HG02642 (cell line): ENCODE results near the gene NPPB.

Source experiments
- ATAC-seq: cut with Tn5 transposase; IDR thresholded peaks from one replicate; pipeline ENCODE4 v1.9.1; 2021; ENCODE audit warnings: mild to moderate bottlenecking; ENCODE audit not compliant: unreplicated experiment, poor library complexity

The NPPB gene

DNA sequence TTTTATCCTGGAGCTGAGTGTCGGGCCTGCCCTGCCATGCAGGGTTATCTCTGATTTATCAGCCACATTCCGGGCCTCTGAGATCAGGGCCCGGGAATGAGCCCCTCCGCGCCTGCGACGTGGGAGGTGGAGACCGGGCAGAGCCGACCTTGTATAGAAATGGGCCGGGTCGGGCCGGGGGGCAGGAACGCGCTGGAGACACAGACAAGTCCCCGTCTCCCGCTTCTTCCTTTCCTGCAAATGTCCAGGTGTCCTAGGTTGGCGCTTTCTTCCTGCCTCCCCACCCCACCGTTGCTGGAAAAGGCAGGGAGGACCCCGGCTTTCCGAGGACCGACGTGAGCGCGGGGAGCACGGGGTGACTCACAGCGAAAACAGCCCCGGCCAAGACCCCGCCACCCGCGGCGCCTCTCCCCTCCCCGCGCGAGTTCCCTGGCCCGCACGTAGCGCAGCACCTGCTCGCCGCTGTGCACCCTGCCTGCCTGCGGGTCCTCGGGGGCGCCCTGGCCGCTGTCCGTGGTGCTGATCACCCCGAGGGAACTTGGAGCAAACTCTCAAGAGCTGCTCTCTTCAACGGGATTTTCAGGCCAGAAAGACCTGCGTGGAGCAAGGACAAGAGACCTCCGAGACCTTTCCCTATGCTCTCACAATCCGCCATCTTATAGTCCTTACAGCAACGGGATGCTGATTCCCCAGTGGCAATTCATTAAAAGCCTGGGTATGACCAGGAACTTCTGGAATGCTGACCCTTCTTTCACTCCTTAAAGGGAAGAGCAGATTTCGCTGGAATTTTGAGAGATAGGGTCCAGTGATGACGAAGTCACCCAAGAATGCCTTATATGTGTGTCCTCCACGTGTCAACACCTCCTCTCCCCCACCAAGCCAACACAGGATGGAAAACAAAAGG lies 475 bp upstream of the NPPB start:
- no peak for ATAC-seq

DNA sequence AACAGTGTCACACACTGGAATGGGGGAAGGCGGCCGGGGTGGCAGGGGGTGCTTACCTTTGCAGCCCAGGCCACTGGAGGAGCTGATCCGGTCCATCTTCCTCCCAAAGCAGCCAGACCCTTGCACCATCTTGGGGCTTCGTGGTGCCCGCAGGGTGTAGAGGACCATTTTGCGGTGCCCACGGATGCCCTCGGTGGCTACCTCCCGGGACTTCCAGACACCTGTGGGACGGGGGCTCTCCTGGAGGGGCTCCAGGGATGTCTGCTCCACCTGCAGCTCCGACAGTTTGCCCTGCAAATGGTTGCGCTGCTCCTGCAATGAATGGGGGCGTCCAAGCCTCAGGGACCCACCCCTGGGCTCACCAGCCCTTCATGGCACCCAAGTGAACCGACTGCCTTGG lies 587 bp downstream of the NPPB start:
- no peak for ATAC-seq

DNA sequence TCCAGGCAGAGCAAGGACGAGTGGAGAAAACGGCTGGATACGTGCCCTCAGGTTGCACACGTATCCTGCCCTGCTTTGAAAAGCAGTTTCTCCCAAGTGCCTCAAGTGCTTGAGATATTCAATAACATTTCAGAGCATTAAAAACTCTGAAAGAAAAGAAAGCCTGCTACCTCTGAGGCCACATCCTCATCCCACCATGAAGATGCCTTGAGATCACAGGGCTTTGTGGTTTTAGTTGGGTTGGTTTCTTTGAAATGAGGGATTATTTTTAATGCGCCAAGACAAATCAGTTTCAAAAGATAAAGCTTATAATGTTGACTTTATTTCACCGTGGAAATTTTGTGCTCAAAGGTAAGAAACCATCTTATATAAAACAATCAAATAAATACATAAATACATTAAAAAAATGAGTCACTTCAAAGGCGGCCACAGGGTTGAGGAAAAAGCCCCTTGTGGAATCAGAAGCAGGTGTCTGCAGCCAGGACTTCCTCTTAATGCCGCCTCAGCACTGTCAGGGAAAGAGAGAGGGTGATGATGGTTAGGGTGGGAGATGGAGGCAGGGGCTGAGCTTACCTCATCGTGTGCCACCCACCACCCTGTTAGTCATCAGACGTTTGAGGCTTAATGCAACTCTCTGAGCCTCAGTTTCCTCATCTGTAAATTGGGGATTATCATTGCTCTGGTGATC lies 1.4 kb downstream of the NPPB start:
- no peak for ATAC-seq

DNA sequence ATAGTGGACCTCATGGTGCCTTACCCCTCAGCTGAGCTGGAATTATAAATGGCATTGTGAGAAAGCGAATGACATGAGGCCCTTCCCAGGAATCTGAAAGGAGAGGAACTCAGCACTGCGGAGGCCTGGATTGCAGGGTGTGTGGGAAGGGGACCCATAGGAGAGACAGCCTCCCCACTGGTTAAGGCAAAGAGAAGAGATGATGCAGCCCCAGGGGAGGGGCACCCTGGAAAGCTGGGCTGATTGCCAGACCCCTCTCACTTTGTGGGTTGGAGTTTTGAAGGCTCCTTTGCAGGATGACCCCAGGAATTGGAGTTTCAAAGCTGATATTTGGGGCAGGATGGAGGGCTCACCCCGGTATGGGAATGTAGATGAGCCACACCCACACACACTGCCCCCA lies 2.0 kb downstream of the NPPB start:
- no peak for ATAC-seq

DNA sequence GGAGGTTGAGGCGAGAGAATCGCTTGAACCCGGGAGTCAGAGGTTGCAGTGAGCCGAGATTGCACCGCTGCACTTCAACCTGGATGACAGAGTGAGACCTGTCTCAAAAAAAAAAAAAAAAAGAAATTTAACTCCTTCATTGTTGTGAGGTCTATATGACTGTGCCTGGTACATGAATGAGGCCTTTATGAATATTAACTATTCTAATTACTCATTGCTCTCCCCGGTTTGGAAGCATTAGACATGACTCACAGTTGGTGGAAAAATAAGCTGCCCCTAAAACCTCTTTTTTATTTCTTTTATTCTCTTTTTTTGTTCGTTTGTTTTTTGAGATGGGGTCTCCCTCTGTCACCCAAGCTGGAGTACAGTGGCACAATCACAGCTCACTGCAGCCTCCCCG lies 3.3 kb downstream of the NPPB start:
- ATAC-seq: no peak

DNA sequence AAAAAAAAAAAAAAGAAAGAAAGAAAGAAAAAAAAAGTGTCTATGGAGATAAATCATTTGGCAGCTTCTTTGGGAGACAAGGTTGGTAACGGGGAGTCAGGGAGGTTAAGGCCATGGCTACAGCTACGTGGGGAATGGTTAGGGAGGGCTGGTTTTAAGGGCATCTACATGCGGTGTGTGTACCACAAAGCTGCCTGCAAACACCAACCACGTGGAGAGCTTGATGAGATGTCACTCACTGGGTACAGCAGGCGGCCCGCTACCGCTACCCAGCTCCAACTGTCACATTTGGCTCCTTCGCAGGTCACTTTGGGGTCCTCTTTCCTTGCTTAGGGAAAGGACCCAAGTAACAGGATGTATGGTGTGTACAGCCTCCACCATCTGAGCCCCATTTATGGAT lies 4.2 kb downstream of the NPPB start:
- no peak for ATAC-seq

DNA sequence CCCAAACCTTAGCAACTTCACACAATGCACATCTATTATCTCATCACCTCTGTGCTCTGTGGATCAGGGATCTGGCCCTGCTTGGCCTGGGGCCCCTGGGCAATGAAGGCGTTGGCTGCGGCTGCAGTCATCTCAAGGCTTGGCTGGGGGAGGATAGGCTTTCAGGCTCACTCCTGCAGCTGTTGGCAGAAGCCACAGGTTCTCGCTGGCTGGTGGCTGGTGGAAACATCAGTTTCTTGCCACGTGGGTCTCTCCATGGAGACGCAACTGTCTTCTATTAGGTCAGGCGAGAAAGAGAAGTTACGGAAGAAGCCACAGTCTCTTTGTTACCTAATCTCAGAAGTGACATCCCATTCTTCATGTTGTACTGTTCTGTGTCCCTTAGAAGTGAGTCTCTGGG lies 7.6 kb downstream of the NPPB start:
- no peak for ATAC-seq

DNA sequence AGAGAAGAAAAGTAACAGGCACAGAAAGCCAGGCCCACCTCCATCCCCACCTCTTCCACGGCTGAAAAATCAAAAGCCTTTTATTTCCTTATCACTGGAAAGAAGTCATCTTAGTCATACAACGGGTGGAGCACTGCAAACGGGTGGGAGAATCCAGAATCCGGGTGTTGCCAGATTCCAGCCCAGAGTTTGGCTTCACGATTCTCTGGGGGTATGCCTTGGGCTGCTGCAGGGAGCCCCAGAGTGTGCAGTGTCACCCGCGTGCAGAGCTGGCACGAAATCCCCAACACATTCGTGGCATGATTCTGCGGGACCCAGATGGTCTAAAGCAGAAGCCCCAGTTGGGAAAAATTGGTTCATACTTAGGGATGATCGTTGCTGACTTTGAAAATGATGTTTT lies 8.6 kb downstream of the NPPB start:
- no peak for ATAC-seq

DNA sequence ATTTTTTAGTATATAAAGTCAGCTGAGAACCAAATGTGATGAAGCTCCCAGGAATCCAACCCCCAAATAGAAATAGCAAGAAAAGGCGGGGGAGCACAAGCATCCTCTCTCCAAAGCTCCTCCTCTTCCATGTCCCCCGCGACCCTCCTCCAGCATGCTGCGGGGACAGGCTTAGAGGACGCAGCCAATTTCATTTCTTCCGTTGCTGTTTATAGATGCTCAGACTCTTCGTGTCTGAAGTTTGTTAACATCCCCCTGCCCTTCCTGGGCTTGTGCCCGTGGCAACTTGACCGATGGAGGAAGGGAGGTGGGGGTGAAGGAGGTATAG lies 10.4 kb downstream of the NPPB start:
- no peak for ATAC-seq

DNA sequence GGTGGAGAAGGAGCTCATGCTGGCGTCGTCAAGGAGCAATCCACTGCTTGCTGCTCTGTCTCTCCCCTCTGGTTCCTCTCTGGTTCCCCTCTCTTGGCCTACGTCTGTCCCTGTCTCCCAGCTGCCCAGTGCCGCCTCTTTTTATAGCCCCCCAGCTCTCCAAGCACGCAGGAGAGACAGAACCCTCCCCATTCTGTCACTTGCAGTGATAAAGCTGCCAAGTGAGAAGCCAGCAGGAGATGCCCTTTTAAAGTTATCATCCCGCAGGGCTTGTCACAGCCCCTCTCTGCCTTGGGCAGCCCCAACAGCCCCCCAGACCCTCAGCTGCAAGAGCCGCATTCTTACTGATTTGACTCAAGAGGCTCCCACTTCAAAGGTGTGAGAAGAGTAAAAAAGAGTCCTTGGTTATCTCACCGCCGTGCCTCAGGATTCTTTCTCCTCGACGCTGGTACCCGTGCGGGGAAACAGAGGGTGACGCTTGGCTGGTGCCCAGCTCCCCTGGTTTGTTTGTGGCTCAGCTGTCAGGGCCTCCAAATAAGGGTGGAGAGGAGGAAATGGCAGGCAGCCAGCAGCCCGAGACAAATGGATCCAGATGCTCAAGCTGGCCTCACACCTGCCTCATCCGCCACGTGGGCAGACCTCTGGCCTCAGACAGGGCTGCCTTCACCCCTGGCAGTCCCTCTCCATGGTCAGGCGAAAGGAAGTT lies 10.9 kb downstream of the NPPB start, which contains the start of gene NPPA:
Gene NPPA, minus strand, starts transcription at position 117 of the 706 bp plus-strand sequence. Its CDS starts 99 bp downstream, at position 18.
- no peak for ATAC-seq

DNA sequence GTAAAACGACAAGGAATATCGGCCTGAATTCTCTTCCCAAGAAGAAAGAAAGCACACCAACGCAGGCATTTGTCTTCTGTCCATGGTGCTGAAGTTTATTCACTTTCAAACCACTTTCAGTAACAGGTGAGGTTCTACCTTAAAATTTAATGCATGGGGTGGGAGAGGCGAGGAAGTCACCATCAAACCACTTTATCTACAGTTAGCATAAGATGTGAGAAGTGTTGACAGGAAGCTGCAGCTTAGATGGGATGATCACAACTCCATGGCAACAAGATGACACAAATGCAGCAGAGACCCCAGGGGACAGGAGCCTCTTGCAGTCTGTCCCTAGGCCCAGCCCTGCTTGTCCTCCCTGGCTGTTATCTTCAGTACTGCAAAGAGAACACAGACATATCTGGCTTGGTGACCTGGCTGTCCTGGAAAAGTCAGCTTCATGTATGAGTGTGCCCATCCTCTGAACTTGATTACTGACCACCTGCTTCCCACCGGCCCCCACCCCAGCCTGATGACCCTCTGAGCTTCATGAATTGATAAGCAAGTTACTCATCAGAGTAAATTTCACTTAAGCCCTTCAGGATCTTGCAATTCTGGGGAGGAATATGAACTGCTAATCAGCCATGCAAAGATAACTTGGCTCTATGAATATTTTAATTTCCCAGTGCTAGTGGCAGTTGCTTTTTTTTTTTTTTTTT lies 13.0 kb downstream of the NPPB start:
- ATAC-seq: no peak

DNA sequence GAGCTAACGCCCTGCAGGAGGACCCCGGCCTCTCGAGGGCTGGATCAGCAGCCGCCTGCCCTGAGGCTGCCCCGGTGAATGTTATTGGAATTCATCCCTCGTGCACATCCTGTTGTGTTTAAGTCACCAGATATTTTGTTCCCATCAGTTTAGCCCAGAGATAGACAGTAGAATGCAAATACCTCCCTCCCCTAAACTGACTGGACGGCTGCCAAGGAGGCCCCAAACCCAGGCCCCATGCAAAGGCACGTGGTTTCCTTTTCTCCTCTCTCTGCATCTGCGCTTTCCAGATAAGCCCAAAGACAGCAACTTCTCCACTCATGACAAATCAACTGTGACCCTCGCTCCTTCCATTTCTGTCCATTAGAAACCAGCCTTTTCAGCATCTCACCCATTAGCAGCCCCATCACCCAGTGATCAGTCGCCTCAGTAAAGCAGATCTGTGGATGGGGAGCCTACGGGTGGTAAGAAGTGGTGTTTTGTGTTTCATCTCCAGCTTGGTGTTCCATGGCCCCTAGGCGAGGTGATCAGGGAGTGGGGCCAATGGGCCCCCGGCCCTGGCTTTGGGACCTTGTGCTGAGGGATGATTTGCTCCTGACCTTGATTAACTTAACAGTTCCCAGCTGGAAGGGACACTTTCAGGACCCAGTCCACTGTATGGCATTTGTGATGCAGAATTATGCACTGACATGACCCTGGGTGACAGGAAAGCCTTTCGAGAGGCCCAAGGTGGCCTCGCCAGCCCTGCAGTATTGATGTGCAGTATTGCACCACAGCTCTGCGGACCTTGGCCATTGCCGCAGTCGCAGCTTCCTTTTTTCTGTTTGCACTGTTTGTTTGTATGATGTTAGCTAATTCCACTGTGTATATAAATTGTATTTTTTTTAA lies 16.3 kb downstream of the NPPB start:
- ATAC-seq: no peak

DNA sequence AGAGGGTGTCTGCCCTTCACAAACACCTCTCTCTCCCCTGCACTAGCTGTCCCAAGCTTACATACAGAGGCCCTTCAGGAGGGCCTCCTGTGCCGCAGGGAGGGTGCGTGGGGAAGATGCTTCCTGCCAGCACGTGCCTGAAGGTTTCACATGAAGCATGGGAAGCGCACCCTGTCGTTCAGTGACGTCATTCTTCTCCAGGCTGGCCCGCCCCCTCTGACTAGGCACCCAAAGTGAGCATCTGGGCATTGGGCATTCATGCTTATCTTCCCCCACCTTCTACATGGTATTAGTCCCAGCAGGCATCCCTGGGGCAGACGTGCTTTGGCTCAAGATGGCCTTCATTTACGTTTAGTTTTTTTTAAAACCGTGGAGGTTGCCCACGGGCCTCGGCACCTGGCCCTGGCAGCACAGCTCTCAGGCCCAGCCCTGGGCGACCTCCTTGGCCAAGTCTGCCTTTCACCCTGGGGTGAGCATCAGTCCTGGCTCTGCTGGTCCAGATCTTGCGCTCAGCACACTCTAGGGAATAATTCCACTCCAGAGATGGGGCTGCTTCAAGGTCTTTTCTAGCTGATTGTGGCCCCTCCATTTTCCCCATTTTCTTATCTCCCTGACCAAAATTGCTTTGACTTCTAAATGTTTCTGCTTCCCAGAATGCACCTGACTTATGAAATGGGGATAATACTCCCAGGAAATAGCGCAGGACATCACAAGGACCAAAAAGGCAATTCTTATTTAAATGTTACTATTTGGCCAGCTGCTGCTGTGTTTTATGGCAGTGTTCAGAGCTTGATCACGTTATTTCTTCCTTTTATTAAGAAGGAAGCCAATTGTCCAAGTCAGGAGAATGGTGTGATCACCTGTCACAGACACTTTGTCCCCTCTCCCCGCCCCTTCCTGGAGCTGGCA lies 17.2 kb downstream of the NPPB start:
- no peak for ATAC-seq

DNA sequence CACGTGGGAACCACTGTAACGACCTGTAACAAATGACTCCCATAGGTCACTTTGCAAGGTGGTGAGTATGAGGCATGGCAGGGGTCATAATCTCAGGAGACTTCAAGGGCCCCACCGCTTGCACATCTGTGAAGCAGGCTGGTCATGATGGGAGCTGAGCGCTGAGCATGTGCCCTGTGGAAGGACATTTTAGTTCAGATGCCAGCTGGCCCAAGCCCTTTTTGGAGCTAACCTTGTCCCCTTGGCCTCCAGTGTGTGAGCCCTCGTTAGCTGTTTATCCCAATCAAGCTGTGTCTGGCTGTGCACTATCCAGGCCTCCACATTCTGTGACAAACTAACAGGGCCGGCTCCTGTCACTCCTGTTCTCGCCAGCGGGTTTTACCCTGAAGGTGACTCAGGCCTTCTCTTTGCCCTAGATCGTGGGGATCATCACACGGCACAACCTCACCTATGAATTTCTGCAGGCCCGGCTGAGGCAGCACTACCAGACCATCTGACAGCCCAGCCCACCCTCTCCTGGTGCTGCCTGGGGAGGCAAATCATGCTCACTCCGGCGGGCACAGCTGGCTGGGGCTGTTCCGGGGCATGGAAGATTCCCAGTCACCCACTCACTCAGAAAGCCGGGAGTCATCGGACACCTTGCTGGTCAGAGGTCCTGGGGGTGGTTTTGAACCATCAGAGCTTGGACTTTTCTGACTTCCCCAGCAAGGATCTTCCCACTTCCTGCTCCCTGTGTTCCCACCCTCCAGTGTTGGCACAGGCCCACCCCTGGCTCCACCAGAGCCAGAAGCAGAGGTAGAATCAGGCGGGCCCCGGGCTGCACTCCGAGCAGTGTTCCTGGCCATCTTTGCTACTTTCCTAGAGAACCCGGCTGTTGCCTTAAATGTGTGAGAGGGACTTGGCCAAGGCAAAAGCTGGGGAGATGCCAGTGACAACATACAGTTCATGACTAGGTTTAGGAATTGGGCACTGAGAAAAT lies 18.7 kb downstream of the NPPB start:
- no peak for ATAC-seq

DNA sequence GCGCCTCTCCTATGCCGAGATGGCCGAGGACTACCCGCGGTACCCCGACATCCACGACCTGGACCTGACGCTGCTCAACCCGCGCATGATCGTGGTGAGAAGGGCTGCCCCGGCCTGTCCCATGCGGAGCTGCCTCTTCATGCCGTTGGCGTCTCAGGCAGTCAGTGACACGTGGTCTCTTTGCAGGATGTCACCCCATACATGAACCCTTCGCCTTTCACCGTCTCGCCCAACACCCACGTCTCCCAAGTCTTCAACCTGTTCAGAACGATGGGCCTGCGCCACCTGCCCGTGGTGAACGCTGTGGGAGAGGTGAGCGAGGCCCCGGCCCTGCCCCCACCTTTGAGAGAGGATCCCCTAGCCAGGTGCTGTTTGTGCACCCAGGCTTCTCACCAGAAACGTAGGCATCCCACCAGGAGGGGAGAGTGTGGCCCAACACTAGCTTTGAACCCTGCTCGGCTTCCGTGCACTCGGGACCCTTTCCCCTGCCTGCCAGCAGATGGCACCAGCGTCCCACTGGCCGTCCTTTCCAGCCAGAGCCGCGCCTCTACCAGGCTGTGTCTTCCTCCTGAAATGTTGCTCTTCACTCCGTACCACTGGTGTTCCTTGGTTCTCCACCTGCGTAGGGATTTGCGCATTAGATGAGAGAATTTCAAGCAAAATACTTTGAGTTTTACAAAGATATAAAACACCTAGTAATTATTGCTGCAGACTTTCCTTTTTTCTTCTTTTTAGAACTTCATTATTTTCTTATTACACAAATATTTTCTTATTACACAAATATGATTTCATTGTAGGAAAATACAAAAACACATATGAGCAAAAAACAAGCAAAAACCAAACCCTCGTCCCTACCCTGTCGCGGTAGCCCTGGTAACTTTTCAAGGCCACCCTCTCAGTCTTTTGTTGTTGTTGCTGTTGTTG lies 20.1 kb downstream of the NPPB start:
- ATAC-seq: no peak

DNA sequence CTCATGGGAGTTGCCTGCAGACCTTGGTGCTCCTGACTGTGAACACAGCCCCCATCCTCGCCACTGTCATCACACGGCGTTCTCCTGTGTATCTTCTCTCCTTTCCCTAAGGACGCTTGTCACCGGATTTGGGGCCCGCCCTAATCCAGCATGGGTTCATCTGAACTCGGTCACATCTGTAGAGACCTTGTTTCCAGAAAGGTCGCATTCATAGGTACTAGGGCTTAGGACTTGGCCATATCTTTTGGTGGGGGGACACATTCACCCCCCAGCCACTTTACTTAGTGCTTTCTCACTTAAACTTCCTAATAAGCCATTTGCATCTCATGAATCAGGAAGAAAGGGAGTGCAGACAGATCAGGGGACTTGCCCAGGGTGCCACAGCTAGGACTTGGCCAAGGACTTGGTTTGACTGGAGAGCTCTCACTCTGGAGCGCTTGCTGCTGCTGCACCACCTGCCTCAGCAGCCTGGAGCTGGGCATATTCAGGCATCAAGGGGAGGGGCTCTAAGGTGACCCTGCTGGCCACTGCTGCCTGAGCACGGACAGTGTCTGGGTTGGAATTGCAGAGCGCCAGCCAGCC lies 20.9 kb downstream of the NPPB start:
- ATAC-seq: no peak
